Fibroblast of pulmonary artery (primary cell): Measurements from ENCODE around the gene LONP1.

ENCODE experiments used
- DNase-seq: peaks from one replicate; pipeline ENCODE4 v3.0.0-alpha.2; 2010; ENCODE audit warnings: low read depth
- H3K4me3 ChIP-seq: replicated peaks from 2 replicates; pipeline ENCODE4 v1.5.1; 2011; ENCODE audit warnings: low read depth, mild to moderate bottlenecking, control low read depth, low read length, moderate library complexity
- TF ChIP-seq, protein P1 (sequence below): IDR thresholded peaks from 2 replicates; pipeline ENCODE4 v1.5.1; 2011; ENCODE audit warnings: mild to moderate bottlenecking, control low read depth, low read length, inconsistent platforms; ENCODE audit errors: missing control alignments

The LONP1 gene

DNA sequence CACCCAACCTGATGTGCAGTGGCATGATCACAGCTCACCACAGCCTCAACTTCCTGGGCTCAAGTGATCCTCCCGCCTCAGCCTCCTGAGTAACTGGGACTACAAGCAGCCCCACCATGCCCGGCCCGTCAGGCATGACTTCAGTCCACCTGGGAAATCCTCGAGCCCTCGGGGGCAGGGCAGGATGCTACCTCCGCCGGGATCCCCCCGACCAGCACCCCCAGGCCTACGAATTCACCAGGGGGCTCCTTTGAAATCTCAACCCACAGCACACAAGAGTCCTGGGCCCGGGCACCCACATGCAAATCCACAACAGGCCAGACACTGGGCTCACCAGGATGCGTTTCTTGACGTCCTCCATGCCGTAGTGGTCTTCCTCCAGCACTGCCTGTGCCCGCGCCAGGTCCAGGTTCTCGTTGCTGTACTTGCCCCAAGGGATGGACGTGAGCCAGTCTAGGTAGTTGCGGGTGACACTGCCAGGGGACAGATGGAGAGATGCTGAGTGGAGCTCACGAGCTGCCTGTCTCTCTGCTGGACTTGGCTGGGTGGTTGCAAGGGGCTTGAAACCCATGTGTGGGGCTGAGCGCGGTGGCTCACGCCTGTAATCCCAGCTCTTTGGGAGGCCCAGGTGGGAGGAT lies 19.4 kb downstream of the LONP1 start:
- H3K4me3 ChIP-seq, result no peak overlapping the region
- DNase-seq, result no peak
- TF ChIP-seq, protein P1, sequence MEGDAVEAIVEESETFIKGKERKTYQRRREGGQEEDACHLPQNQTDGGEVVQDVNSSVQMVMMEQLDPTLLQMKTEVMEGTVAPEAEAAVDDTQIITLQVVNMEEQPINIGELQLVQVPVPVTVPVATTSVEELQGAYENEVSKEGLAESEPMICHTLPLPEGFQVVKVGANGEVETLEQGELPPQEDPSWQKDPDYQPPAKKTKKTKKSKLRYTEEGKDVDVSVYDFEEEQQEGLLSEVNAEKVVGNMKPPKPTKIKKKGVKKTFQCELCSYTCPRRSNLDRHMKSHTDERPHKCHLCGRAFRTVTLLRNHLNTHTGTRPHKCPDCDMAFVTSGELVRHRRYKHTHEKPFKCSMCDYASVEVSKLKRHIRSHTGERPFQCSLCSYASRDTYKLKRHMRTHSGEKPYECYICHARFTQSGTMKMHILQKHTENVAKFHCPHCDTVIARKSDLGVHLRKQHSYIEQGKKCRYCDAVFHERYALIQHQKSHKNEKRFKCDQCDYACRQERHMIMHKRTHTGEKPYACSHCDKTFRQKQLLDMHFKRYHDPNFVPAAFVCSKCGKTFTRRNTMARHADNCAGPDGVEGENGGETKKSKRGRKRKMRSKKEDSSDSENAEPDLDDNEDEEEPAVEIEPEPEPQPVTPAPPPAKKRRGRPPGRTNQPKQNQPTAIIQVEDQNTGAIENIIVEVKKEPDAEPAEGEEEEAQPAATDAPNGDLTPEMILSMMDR, result no peak

DNA sequence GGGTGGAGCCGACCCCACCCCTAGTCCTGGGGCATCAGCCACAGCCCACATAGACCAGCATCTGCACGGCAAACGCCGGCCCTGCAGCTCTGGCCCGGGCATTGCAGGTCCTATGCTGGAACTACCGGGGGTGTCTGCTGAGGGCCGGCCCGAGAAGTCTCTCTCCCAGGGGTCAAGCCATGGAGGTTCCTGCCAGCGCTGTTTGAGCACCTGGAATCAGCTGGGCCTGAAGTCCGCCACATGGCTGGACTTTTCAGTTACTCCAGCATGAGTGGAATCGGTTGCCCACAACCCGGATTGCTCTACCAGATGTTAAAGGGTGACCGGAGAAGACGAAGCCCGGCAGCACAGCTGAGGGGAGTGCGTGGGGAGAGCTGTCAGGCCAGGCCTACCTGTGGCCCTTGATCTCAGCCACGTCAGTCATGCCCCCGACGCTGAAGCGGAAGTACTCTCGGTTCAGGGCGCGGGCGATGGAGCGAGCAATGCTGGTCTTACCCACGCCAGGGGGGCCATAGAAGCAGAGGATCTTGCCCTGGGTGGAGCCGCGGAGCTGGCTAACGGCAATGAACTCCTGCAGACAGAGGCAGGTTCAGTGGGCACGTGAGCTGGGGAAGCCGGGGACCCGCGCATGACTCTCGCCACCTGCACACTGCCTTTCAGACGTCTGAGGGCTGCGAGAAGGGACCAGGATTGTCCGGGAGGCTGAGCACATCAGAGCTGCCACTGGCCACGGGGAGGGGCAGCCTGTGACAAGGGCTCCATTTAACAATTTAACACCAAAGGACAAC lies 21.1 kb downstream of the LONP1 start:
- no peak overlapping the region for H3K4me3 ChIP-seq
- no peak for DNase-seq
- TF ChIP-seq, protein P1, result no peak

DNA sequence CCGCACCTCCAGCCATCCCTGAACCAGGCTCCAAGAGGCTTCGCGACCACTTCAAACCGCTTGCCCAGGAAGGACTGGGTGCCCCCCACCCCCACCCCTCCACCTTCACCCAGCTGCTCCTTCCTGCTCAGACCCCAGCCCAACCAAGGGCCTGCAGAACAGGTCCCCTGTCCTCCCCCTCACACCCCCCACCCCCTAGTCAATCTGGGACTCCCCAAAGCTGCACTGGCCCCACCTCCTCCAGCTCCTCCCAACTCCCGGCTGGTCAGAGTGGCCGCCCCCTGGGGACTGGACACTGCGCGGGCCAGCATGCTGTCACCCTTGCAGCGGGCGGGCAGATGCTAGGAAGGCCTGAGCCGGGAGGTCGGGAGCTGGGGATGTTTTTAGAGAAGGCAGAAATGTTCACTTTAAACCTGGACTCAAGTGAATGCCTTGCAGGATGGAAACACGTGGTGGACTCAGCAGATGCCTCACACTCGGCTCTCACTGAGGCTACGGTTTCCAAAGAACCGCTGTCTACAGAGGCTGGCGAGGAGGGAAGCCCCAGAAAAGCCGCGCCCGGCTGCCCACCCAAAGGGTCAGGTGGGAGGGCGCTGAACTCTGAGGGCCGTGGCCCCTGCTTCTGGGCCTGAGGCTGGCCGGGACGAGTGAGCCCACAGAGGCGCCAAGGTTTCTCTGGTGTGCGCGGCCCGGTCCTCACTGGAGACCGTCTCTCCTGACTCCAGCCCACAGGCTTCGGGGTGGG lies 21.9 kb downstream of the LONP1 start:
- H3K4me3 ChIP-seq, result no peak overlapping the region
- TF ChIP-seq, protein P1, result no peak
- DNase-seq, result no peak

DNA sequence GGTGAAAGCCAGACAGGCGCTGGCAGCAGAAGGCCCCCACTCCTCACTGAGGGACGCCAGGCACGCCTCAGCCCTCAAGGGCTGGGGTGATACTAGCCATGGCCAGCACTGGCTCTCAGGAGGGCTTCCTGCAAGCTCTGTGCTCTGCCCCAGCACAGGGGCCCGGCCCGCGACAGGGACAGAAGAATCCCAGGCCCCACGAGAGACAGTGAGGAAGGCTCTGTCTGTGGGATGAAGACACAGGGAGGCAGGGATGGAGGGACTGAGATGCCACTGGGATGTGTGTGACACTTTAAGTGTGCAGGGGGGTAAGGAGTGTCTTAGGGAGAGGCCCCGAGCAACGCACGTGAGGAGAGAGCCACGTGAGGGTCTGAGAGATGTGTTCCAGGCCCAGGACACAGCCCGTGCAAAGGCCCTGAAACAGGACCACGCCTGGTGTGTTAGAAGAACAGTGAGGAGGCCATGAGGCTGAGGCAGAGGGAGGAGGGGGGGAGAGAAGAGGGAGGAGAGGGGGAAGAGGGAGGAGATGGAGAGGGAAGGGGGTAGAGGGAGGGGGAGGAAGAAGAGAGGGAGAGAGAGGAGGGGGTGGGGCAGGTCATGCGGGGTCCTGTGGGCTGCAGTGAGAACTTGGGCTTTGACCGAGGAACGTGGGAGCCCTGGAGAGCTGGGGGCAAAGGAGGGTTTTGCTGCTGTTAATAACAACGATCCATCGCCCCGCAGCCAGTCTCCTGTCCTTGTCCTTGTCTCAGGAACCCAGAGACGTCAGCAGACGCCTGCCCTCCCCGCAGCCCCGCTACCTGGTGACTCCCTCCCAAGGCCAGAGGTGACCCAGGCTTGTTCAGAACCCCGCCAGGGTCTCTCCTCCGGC lies 22.7 kb downstream of the LONP1 start:
- no peak overlapping the region for H3K4me3 ChIP-seq

DNA sequence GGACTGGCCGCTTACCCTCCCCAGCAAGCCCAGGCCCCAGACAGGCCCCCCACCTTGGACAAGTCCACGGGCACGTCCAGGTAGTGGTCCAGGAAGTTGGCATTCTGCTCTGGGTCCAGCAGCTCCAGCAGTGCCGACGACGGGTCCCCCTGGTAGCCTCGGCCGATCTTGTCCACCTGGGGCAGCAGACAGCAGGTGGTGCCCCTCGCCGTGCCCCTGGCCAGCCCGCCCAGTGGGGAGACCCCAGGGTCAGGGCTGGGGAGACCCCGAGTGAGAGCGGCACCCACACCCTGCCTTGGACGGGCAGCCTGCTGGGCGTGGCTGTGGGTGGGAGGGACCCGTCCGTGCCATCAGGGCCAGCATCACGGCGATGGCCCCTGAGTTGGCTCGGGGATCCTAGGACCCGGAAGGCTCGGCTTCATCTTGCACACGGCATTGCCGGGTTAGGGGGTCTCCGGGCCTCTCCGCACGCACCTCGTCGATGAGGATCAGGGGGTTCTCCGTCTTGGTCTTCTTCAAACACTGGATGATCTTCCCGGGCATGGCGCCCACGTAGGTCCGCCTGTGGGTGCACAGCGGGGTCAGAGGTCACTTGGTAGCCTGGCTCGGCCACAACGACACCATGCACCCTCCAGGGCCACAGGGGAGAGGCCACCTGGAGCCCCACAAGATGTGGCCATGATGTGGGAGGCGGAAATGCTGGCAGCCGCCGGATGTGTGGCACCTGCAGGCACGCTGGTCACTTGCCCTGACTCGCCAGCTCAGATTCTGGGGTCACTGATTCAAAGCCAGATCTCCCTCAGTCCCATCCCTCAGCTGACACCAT lies 23.5 kb downstream of the LONP1 start:
- H3K4me3 ChIP-seq, result no peak overlapping the region
- DNase-seq, result no peak
- TF ChIP-seq, protein P1, result no peak

More for the DNA sequence above, 22.7 kb downstream of the LONP1 start:
- DNase-seq, result no peak
- TF ChIP-seq, protein P1, result no peak

DNA sequence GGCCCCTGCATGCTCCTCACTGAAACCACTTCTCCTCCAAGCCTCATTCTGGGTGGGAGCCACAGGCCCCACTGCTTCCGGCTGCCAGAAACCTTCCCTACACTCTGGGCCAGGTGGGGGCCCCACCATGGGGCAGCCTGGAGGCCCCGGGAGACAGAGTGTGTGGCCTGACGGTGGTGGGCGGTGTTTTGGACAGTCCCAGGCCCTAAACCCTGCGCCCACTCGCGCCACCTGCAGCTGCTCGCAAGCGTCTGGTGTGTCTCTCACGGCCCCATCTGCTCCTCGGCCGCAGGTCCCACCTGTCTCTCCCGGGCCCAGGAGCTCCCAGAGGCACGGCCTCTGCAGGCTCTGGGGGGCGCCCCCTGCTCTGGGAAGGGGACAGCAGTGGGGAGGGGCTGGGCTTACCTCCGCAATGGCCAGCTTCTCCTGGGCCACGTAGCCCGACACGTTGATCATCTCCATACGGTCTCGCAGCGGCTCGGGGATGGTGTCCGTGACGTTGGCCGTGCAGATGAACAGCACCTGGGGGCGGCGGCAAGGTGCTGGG lies 24.2 kb downstream of the LONP1 start:
- no peak overlapping the region for H3K4me3 ChIP-seq
- no peak for DNase-seq
- TF ChIP-seq, protein P1, result no peak
